Measurements from ENCODE around the gene ERCC5.

DNA sequence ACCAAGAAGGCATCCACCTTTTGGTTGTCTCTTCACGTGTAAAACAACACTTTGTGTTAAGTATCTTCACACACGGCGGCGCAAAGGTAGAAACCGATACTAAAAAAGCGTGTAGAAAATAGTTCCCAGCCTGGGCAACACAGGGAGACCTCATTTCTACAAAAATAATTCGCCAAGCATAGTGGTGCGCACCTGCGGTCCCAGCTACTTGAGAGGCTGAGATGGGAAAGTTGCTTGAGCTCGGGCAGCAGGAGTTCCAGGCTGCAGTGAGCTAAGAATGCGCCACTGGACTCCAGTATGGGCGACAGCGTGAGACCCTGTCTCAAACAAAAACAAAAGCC is 573 bp upstream of the ERCC5 start:
- TF ChIP-seq POLR2A (IDR thresholded peaks at IDR 0.05; ENCODE audit: low read depth, low read length), result no peak
- no peak for TF ChIP-seq POLR2AphosphoS5 (IDR thresholded peaks at IDR 0.05; ENCODE audit: low read depth, low read length)
